Endothelial cell (in vitro differentiated cells): Measurements from ENCODE around the gene ISG20. TPM values are rescaled to one million over a fixed set of nuclear protein-coding genes. Genes with fewer than 3 reads are reported as not detected.

Source experiments
- DNase-seq: peaks from one replicate; pipeline ENCODE4 v3.0.0; 2021; ENCODE audit warnings: low spot score
- H3K27ac Mint-ChIP-seq: one replicate; pipeline ENCODE4 v1.8.0; 2021; ENCODE audit warnings: mixed read lengths, inconsistent platforms; ENCODE audit not compliant: unreplicated experiment
- H3K27me3 Mint-ChIP-seq: one replicate; pipeline ENCODE4 v1.8.0; 2021; ENCODE audit warnings: mild to moderate bottlenecking, moderate library complexity, mixed read lengths, inconsistent platforms; ENCODE audit not compliant: unreplicated experiment
- H3K36me3 Mint-ChIP-seq: one replicate; pipeline ENCODE4 v1.8.0; 2021; ENCODE audit warnings: mild to moderate bottlenecking, low read depth, mixed read lengths, inconsistent platforms; ENCODE audit not compliant: unreplicated experiment
- H3K4me1 Mint-ChIP-seq: one replicate; pipeline ENCODE4 v1.8.0; 2021; ENCODE audit warnings: mild to moderate bottlenecking, mixed read lengths, inconsistent platforms; ENCODE audit not compliant: unreplicated experiment
- H3K4me3 Mint-ChIP-seq: one replicate; pipeline ENCODE4 v1.8.0; 2021; ENCODE audit warnings: mild to moderate bottlenecking, mixed read lengths, inconsistent platforms; ENCODE audit not compliant: unreplicated experiment
- H3K9me3 Mint-ChIP-seq: one replicate; pipeline ENCODE4 v1.8.0; 2021; ENCODE audit warnings: mixed read lengths, inconsistent platforms; ENCODE audit not compliant: unreplicated experiment
- total RNA-seq: library from RNA; stranded (reverse); fragmentation: NEBNext Ultra II Directional; extraction: Animal tissue kit (Norgen Biotek cat#: 25700); gene quantifications from one replicate; pipeline ENCODE4 v1.2.1, GENCODE V29; 2021; ENCODE audit not compliant: unreplicated experiment
- TF ChIP-seq, protein P1 (sequence below): fragments of 200-600 bp; sonication (generic); IDR thresholded peaks from one replicate; pipeline ENCODE4 v1.5.0; 2021; ENCODE audit warnings: antibody characterized with exemption; ENCODE audit not compliant: unreplicated experiment

Gene ISG20
- total RNA-seq, 1 donor from 2014 or later: 6.6 TPM

GRCh38 chr15:88608607-88609181, 30.1 kb upstream of the ISG20 start:
- Mint-ChIP-seq H3K27me3 (peaks cover 13% of the 10 kb centered on the region), H3K4me1 (peaks cover 30% of the 10 kb centered on the region), H3K9me3 (no peaks in the 10 kb centered on the region), H3K27ac (no peak overlapping the region), H3K4me3 (no peak overlapping the region), H3K36me3 (peaks cover 4% of the 10 kb centered on the region)
- no peak for DNase-seq
- TF ChIP-seq, protein P1, sequence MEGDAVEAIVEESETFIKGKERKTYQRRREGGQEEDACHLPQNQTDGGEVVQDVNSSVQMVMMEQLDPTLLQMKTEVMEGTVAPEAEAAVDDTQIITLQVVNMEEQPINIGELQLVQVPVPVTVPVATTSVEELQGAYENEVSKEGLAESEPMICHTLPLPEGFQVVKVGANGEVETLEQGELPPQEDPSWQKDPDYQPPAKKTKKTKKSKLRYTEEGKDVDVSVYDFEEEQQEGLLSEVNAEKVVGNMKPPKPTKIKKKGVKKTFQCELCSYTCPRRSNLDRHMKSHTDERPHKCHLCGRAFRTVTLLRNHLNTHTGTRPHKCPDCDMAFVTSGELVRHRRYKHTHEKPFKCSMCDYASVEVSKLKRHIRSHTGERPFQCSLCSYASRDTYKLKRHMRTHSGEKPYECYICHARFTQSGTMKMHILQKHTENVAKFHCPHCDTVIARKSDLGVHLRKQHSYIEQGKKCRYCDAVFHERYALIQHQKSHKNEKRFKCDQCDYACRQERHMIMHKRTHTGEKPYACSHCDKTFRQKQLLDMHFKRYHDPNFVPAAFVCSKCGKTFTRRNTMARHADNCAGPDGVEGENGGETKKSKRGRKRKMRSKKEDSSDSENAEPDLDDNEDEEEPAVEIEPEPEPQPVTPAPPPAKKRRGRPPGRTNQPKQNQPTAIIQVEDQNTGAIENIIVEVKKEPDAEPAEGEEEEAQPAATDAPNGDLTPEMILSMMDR: no peak

GRCh38 chr15:88609344-88610090, 29.3 kb upstream of the ISG20 start:
- no peaks in the 10 kb centered on the region for H3K9me3 Mint-ChIP-seq
- peaks cover 7% of the 10 kb centered on the region for H3K27me3 Mint-ChIP-seq
- peaks cover 4% of the 10 kb centered on the region for H3K36me3 Mint-ChIP-seq
- TF ChIP-seq, protein P1: no peak
- peaks cover 28% of the 10 kb centered on the region for H3K4me1 Mint-ChIP-seq
- no peak overlapping the region for H3K27ac Mint-ChIP-seq
- DNase-seq: no peak
- no peak overlapping the region for H3K4me3 Mint-ChIP-seq

DNA sequence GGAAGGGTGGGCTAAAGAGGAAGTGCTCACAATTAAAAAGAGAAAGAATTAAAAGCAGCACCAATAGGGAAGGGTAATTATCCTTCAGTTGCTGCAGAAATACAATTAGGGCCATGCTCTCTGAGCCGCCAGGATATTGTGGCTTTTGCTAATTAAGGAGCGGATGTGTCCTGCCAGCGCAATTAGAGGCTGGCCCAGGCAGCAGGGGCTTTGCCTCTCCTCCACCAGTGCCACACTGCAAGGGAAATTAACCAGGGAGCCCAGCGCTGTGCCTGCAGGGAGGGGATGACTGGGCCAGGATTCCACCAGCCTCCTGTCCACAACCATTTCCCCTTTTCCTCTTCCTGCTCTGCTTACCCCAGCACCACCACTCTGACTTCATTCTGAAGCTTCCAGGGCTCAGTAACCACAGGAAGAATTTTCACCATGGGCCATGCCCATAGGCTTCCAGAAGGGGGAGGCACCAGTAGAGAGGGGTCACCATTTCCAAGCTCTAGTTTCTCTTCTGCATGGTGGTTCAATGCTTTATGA, 28.1 kb upstream of the ISG20 start:
- DNase-seq: peak; percentile 36
- H3K36me3 Mint-ChIP-seq: peaks cover 4% of the 10 kb centered on the region
- peaks cover 20% of the 10 kb centered on the region for H3K4me1 Mint-ChIP-seq
- no peaks in the 10 kb centered on the region for H3K9me3 Mint-ChIP-seq
- no peak overlapping the region for H3K4me3 Mint-ChIP-seq
- peaks cover 4% of the 10 kb centered on the region for H3K27me3 Mint-ChIP-seq
- H3K27ac Mint-ChIP-seq: no peak overlapping the region
- TF ChIP-seq, protein P1: peak; percentile 31

DNA sequence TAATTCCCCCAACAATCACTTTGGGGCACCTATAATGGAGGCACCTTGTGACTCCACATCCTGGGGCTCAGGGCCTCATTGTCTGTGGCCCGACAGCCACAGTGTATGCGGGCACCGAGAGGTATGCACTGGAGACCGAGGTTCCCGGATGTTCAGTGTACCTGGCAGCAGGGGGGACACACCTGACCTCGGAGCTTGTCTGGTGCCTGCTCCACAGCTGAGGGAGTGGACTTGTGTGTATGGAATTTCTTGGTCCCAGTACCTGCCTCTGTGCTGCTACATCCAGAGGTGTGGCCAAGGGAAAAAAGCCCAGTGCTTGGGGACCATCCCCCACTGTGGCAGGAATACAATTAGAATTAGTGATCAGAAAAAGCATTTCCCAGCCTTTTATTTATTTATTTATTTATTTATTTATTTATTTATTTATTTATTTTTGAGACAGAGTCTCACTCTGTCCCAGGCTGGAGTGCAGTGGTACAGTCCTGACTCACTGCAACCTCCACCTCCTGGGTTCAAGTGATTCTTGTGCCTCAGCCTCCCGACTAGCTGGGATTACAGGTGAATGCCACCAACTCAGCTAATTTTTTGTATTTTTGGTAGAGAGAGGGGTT, 26.5 kb upstream of the ISG20 start:
- TF ChIP-seq, protein P1: no peak
- H3K4me3 Mint-ChIP-seq: no peak overlapping the region
- DNase-seq: no peak
- no peak overlapping the region for H3K27ac Mint-ChIP-seq
- H3K4me1 Mint-ChIP-seq: peaks cover 15% of the 10 kb centered on the region
- H3K36me3 Mint-ChIP-seq: no peaks in the 10 kb centered on the region
- no peaks in the 10 kb centered on the region for H3K9me3 Mint-ChIP-seq
- H3K27me3 Mint-ChIP-seq: no peaks in the 10 kb centered on the region
